ENCODE data around the gene SBNO2. TPM values are rescaled to one million over a fixed set of nuclear protein-coding genes. Genes with fewer than 3 reads are reported as not detected.

SBNO2 gene
- total and polyA plus RNA-seq, 2 donors (not counting 3 experiments of a cell fraction or from before 2014, with no cell fraction given): 31.4 to 65.7 TPM

DNA sequence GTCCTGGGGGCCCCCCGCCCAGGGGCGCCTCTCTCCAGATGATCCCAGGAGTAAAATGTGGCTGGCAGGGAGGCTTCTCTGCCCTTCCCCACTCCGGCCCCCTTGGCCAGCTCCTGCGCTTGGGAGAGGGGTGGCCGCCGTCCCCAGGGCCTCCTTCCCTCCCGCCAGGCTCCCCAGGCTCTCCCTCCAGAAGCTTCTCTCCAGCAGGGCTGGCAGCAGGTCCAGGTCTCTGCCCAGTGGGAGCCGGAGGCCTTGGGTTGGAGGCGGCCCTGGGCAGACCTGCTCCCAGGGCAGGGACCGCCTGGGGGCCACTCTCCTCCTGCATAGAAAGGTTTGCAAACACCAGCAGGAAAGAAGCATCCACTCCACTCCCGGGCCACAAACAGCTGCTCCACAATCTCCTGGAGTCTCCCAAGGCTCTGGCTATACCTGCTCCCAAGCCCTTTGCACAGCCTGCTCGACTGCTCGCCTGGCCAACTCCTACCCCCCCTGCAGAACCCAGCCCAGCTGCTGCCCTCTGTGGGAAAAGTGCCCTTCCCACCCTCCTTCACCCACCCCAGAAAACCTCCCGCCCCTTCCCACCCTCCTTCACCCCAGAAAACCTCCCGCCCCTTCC is 26.0 kb downstream of the SBNO2 start:
- ChIA-PET POLR2A (no interaction called here), CTCF (no interaction called here)
- intact Hi-C loops (cut with micrococcal nuclease) (no loop called here), dilution Hi-C loops (cut with MboI; ENCODE audit: extremely low pct_ligation_motif_present, low sequenced_read_pairs) (no loop called here)
- Histone ChIP-seq H3K4me3 (replicated peaks in 1 of 3; ENCODE audit: insufficient read depth in 1 of 3, low read depth in 1 of 3, low read length in 3 of 3) (no peak overlapping the region), H3K27me3 (ENCODE audit: control insufficient read depth in 2 of 2, insufficient read depth in 2 of 2, low read length in 2 of 2) (no peaks in the 10 kb centered on the region), H3K9me1 (replicated peaks; ENCODE audit: control insufficient read depth, extremely low read depth, insufficient read depth, low read length) (no peaks in the 10 kb centered on the region), H4K20me1 (replicated peaks; ENCODE audit: control insufficient read depth, extremely low read depth, insufficient read depth, low read length) (no peaks in the 10 kb centered on the region), H3K9ac (replicated peaks; ENCODE audit: extremely low read depth, insufficient read depth, low read length) (no peak overlapping the region), H3K27ac (ENCODE audit: insufficient read depth, low read depth, low read length) (no peak overlapping the region), H3K79me2 (ENCODE audit: control insufficient read depth, insufficient read depth, low read length) (no peaks in the 10 kb centered on the region), H3K4me1 (ENCODE audit: control insufficient read depth, extremely low read depth, insufficient read depth, low read length) (no peaks in the 10 kb centered on the region), H3K9me3 (replicated peaks; ENCODE audit: control insufficient read depth, insufficient read depth, low read length) (no peaks in the 10 kb centered on the region), H3K36me3 (ENCODE audit: control insufficient read depth in 2 of 2, extremely low read depth in 1 of 2, insufficient read depth in 2 of 2, low read length in 2 of 2) (peaks cover 3 to 29% of the 10 kb centered on the region in 2 experiments), H3K4me2 (ENCODE audit: insufficient read depth, low read length) (no peak overlapping the region), H2AFZ (ENCODE audit: low read depth, low read length) (no peak overlapping the region)
- TF ChIP-seq POLR2AphosphoS5 (IDR thresholded peaks at IDR 0.05; ENCODE audit: insufficient read depth, low read depth, low read length) (no peak), EZH2 (IDR thresholded peaks at IDR 0.05; ENCODE audit: borderline replicate concordance, low read depth, low read length, severe bottlenecking) (no peak), POLR2A (IDR thresholded peaks at IDR 0.05; ENCODE audit: low read depth, low read length) (no peak), GATA2 (IDR thresholded peaks at IDR 0.05; ENCODE audit: insufficient read depth, insufficient read length, low read depth, low read length) (no peak), MAX (IDR thresholded peaks at IDR 0.05; ENCODE audit: insufficient read depth, insufficient read length) (no peak)
- TF ChIP-seq, protein P1, sequence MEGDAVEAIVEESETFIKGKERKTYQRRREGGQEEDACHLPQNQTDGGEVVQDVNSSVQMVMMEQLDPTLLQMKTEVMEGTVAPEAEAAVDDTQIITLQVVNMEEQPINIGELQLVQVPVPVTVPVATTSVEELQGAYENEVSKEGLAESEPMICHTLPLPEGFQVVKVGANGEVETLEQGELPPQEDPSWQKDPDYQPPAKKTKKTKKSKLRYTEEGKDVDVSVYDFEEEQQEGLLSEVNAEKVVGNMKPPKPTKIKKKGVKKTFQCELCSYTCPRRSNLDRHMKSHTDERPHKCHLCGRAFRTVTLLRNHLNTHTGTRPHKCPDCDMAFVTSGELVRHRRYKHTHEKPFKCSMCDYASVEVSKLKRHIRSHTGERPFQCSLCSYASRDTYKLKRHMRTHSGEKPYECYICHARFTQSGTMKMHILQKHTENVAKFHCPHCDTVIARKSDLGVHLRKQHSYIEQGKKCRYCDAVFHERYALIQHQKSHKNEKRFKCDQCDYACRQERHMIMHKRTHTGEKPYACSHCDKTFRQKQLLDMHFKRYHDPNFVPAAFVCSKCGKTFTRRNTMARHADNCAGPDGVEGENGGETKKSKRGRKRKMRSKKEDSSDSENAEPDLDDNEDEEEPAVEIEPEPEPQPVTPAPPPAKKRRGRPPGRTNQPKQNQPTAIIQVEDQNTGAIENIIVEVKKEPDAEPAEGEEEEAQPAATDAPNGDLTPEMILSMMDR (IDR thresholded peaks at IDR 0.05; ENCODE audit: extremely low read depth in 1 of 2, insufficient read depth in 1 of 2, low read depth in 1 of 2, low read length in 2 of 2): no peak
- no peak for DNase-seq (ENCODE audit: low read depth, low spot score)
- no TSS peak for BruUV-seq (replicated peaks)
- no peak for FAIRE-seq

Measured in endothelial cell of umbilical vein (primary cell).